Karpas-422 (cell line): ENCODE measurements around the gene ZNF146. TPM values are rescaled to one million over a fixed set of nuclear protein-coding genes. Genes with fewer than 3 reads are reported as not detected.
"Not testable (repeated sequence)": the region's sequence is repeated elsewhere in the genome, so short reads cannot be mapped to it uniquely, and the experiment has no call there.

Source experiments
- DNase-seq: peaks from one replicate; pipeline ENCODE4 v3.0.0-alpha.2; 2015
- H2AFZ ChIP-seq: fragments of 200-600 bp; sonication (generic); 2 replicates; pipeline ENCODE4 v1.6.1; 2014; ENCODE audit warnings: antibody characterized with exemption, low read length, mixed read lengths
- H3K27ac ChIP-seq: fragments of 200-600 bp; sonication (generic); 2 replicates; pipeline ENCODE4 v1.5.1; 2014; ENCODE audit warnings: mild to moderate bottlenecking, low read length, moderate library complexity
- H3K27me3 ChIP-seq: fragments of 200-600 bp; sonication (generic); 2 replicates; pipeline ENCODE4 v1.6.1; 2014; ENCODE audit warnings: low read length, mixed read lengths
- H3K36me3 ChIP-seq: fragments of 200-600 bp; sonication (generic); 2 replicates; pipeline ENCODE4 v1.6.1; 2014; ENCODE audit warnings: low read length, mixed read lengths; ENCODE audit not compliant: insufficient read depth
- H3K4me1 ChIP-seq: fragments of 200-600 bp; sonication (generic); 2 replicates; pipeline ENCODE4 v1.6.1; 2014; ENCODE audit warnings: mild to moderate bottlenecking, low read length, mixed read lengths
- H3K4me2 ChIP-seq: fragments of 200-600 bp; sonication (generic); 2 replicates; pipeline ENCODE4 v1.6.1; 2014; ENCODE audit warnings: low read length, low read depth, mild to moderate bottlenecking; ENCODE audit not compliant: poor library complexity, severe bottlenecking
- H3K4me3 ChIP-seq: fragments of 200-600 bp; sonication (generic); 2 replicates; pipeline ENCODE4 v1.5.1; 2014; ENCODE audit warnings: mild to moderate bottlenecking, antibody characterized with exemption, low read length, mixed read lengths
- H3K79me2 ChIP-seq: fragments of 200-600 bp; sonication (generic); 2 replicates; pipeline ENCODE4 v1.6.1; 2014; ENCODE audit warnings: mild to moderate bottlenecking, low read length, mixed read lengths
- H3K9ac ChIP-seq: fragments of 200-600 bp; sonication (generic); 2 replicates; pipeline ENCODE4 v1.6.0; 2014; ENCODE audit warnings: low read length
- H3K9me2 ChIP-seq: fragments of 200-600 bp; sonication (generic), shearing (Covaris generic); replicated peaks from 2 replicates; pipeline ENCODE4 v1.6.0; 2014; ENCODE audit warnings: mild to moderate bottlenecking, low read length, moderate library complexity; ENCODE audit not compliant: insufficient read depth
- H3K9me3 ChIP-seq: fragments of 300-700, 200-600 bp; sonication (generic); 2 replicates; pipeline ENCODE4 v1.6.1; 2014; ENCODE audit warnings: low read length, mixed read lengths
- H4K20me1 ChIP-seq: fragments of 200-600 bp; sonication (generic); 2 replicates; pipeline ENCODE4 v1.6.1; 2014; ENCODE audit warnings: mild to moderate bottlenecking, antibody characterized with exemption, low read length, low read depth; ENCODE audit not compliant: insufficient read depth
- total RNA-seq: library from RNA; depleted of rRNA; stranded (reverse); fragments of >200 nt; shearing (Covaris generic); gene quantifications from 2 replicates; pipeline ENCODE4 v1.2.3, GENCODE V29; 2014; ENCODE audit warnings: low replicate concordance

Gene ZNF146
- total RNA-seq, 1 experiment from 2014 or later: 108 TPM

GRCh38 chr19:36258028-36258875 is 43.3 kb downstream of the ZNF146 start:
- Histone ChIP-seq H3K79me2 (no peaks in the 10 kb centered on the region), H3K27ac (no peak overlapping the region), H3K9ac (no peak overlapping the region), H3K4me3 (no peak overlapping the region), H3K36me3 (no peaks in the 10 kb centered on the region), H2AFZ (no peak overlapping the region), H4K20me1 (no peaks in the 10 kb centered on the region), H3K4me2 (no peak overlapping the region), H3K27me3 (no peaks in the 10 kb centered on the region), H3K9me3 (no peaks in the 10 kb centered on the region), H3K9me2 (no peaks in the 10 kb centered on the region), H3K4me1 (no peaks in the 10 kb centered on the region)
- no peak for DNase-seq

- H3K27ac ChIP-seq: no peak overlapping the region
- DNase-seq: no peak
- no peaks in the 10 kb centered on the region for H3K9me2 ChIP-seq
- no peaks in the 10 kb centered on the region for H3K4me1 ChIP-seq
- no peaks in the 10 kb centered on the region for H3K79me2 ChIP-seq
- no peak overlapping the region for H3K4me2 ChIP-seq
- H3K9ac ChIP-seq: no peak overlapping the region
- no peaks in the 10 kb centered on the region for H4K20me1 ChIP-seq
- no peaks in the 10 kb centered on the region for H3K27me3 ChIP-seq
- H2AFZ ChIP-seq: no peak overlapping the region
- no peak overlapping the region for H3K4me3 ChIP-seq
- H3K36me3 ChIP-seq: no peaks in the 10 kb centered on the region
- no peaks in the 10 kb centered on the region for H3K9me3 ChIP-seq
Measured at GRCh38 chr19:36259211-36259610, 44.3 kb downstream of the ZNF146 start.

- no peak overlapping the region for H3K9ac ChIP-seq
Measured at GRCh38 chr19:36265064-36265463, 50.2 kb downstream of the ZNF146 start.

GRCh38 chr19:36265856-36266374 is 51.0 kb downstream of the ZNF146 start:
- no peaks in the 10 kb centered on the region for H3K79me2 ChIP-seq
- no peaks in the 10 kb centered on the region for H3K9me2 ChIP-seq
- DNase-seq: no peak
- no peaks in the 10 kb centered on the region for H3K36me3 ChIP-seq
- H3K4me1 ChIP-seq: no peaks in the 10 kb centered on the region
- H4K20me1 ChIP-seq: no peaks in the 10 kb centered on the region
- H3K27me3 ChIP-seq: no peaks in the 10 kb centered on the region
- no peak overlapping the region for H3K27ac ChIP-seq
- H3K4me3 ChIP-seq: no peak overlapping the region
- no peak overlapping the region for H2AFZ ChIP-seq
- no peaks in the 10 kb centered on the region for H3K9me3 ChIP-seq
- no peak overlapping the region for H3K4me2 ChIP-seq
- H3K9ac ChIP-seq: no peak overlapping the region

More at GRCh38 chr19:36265064-36265463, 50.2 kb downstream of the ZNF146 start:
- H3K79me2 ChIP-seq: no peaks in the 10 kb centered on the region
- no peak overlapping the region for H3K27ac ChIP-seq
- no peak overlapping the region for H2AFZ ChIP-seq
- H3K4me2 ChIP-seq: no peak overlapping the region
- no peaks in the 10 kb centered on the region for H3K36me3 ChIP-seq
- no peaks in the 10 kb centered on the region for H3K4me1 ChIP-seq
- H3K9me3 ChIP-seq: no peaks in the 10 kb centered on the region
- no peaks in the 10 kb centered on the region for H4K20me1 ChIP-seq
- no peak overlapping the region for H3K4me3 ChIP-seq
- no peaks in the 10 kb centered on the region for H3K9me2 ChIP-seq
- H3K27me3 ChIP-seq: no peaks in the 10 kb centered on the region
- DNase-seq: no peak

- H3K79me2 ChIP-seq: no peaks in the 10 kb centered on the region
- H3K9me3 ChIP-seq: no peaks in the 10 kb centered on the region
- no peaks in the 10 kb centered on the region for H3K4me1 ChIP-seq
- no peaks in the 10 kb centered on the region for H4K20me1 ChIP-seq
- no peak overlapping the region for H3K27ac ChIP-seq
- no peaks in the 10 kb centered on the region for H3K27me3 ChIP-seq
- H3K4me2 ChIP-seq: no peak overlapping the region
- H3K9ac ChIP-seq: no peak overlapping the region
- no peaks in the 10 kb centered on the region for H3K36me3 ChIP-seq
- H3K4me3 ChIP-seq: no peak overlapping the region
- H2AFZ ChIP-seq: no peak overlapping the region
- DNase-seq: no peak
- H3K9me2 ChIP-seq: no peaks in the 10 kb centered on the region
Measured at GRCh38 chr19:36266375-36266961, 51.6 kb downstream of the ZNF146 start.

GRCh38 chr19:36267061-36267845 is 52.3 kb downstream of the ZNF146 start:
- Histone ChIP-seq H4K20me1 (no peaks in the 10 kb centered on the region), H3K79me2 (no peaks in the 10 kb centered on the region), H3K4me2 (no peak overlapping the region), H3K4me3 (no peak overlapping the region), H3K27me3 (no peaks in the 10 kb centered on the region), H3K9me2 (no peaks in the 10 kb centered on the region), H3K4me1 (no peaks in the 10 kb centered on the region), H3K27ac (no peak overlapping the region), H3K9me3 (no peaks in the 10 kb centered on the region), H2AFZ (no peak overlapping the region), H3K36me3 (no peaks in the 10 kb centered on the region), H3K9ac (no peak overlapping the region)
- no peak for DNase-seq

GRCh38 chr19:36268081-36268480 is 53.2 kb downstream of the ZNF146 start:
- not testable (repeated sequence) for H3K4me3 ChIP-seq, DNase-seq, H3K9me2 ChIP-seq, H3K4me2 ChIP-seq, H3K36me3 ChIP-seq, H3K9me3 ChIP-seq, H3K27me3 ChIP-seq, H3K4me1 ChIP-seq, H3K9ac ChIP-seq, H3K79me2 ChIP-seq, H3K27ac ChIP-seq, H4K20me1 ChIP-seq, H2AFZ ChIP-seq

- H2AFZ ChIP-seq, H3K9ac ChIP-seq, DNase-seq, H3K79me2 ChIP-seq, H3K36me3 ChIP-seq, H3K4me3 ChIP-seq, H4K20me1 ChIP-seq, H3K9me2 ChIP-seq, H3K4me2 ChIP-seq, H3K27me3 ChIP-seq, H3K9me3 ChIP-seq, H3K27ac ChIP-seq, H3K4me1 ChIP-seq: not testable (repeated sequence)
Measured at GRCh38 chr19:36268591-36268990, 53.7 kb downstream of the ZNF146 start.
